ENCODE measurements around the gene BAHCC1.

GRCh38 chr17:81489998-81490992 is 95.0 kb downstream of the BAHCC1 start:
- TF ChIP-seq CTCF (IDR thresholded peaks at IDR 0.05; ENCODE audit: low read depth, low read length, poor library complexity, severe bottlenecking) (no peak), EZH2phosphoT487 (IDR thresholded peaks at IDR 0.05; ENCODE audit: borderline replicate concordance, low read length) (no peak)
